NB4 (cell line): ENCODE data around the gene UBD.

Experiments
- DNase-seq: peaks from one replicate; pipeline ENCODE4 v3.0.0; 2010; ENCODE audit warnings: low read depth
- H3K4me3 ChIP-seq: one replicate; pipeline ENCODE4 v1.5.1; 2011; ENCODE audit warnings: mild to moderate bottlenecking, low read depth, low read length, moderate library complexity
- CTCF ChIP-seq: IDR thresholded peaks from one replicate; pipeline ENCODE4 v1.5.1; 2012; ENCODE audit warnings: low read depth, low read length
- MAX ChIP-seq: IDR thresholded peaks from 2 replicates; pipeline ENCODE4 v1.6.1; 2011; ENCODE audit warnings: low read depth, low read length
- MYC ChIP-seq: IDR thresholded peaks from 2 replicates; pipeline ENCODE4 v1.6.1; 2011; ENCODE audit warnings: low read depth, low read length
- POLR2A ChIP-seq: IDR thresholded peaks from 2 replicates; pipeline ENCODE4 v1.6.1; 2011; ENCODE audit warnings: mild to moderate bottlenecking; ENCODE audit not compliant: insufficient read length; ENCODE audit errors: extremely low read depth

The UBD gene

GRCh38 chr6:29558439-29559079, 973 bp downstream of the UBD start:
- TF ChIP-seq MYC (no peak), MAX (no peak), CTCF (no peak), POLR2A (no peak)
- no peak for DNase-seq
- no peak overlapping the region for H3K4me3 ChIP-seq

GRCh38 chr6:29557320-29557719, 2.2 kb downstream of the UBD start:
- no peak for DNase-seq
- TF ChIP-seq MAX (no peak), POLR2A (no peak), CTCF (no peak), MYC (no peak)
- H3K4me3 ChIP-seq, result no peak overlapping the region

- DNase-seq, result no peak
- H3K4me3 ChIP-seq, result no peak overlapping the region
- TF ChIP-seq CTCF (no peak), MAX (no peak), POLR2A (no peak), MYC (no peak)
Measured at GRCh38 chr6:29554764-29555163, 4.8 kb downstream of the UBD start.

GRCh38 chr6:29553268-29554057, 6.1 kb downstream of the UBD start:
- peak; percentile 9 for DNase-seq
- no peak for TF ChIP-seq MAX
- TF ChIP-seq POLR2A, result no peak
- H3K4me3 ChIP-seq, result no peak overlapping the region

GRCh38 chr6:29552512-29553051, 7.0 kb downstream of the UBD start:
- TF ChIP-seq POLR2A (no peak), MYC (no peak), MAX (no peak), CTCF (no peak)
- H3K4me3 ChIP-seq, result no peak overlapping the region
- DNase-seq, result peak; percentile 55

GRCh38 chr6:29547573-29547972, 12.0 kb downstream of the UBD start:
- H3K4me3 ChIP-seq, result no peak overlapping the region
- no peak for DNase-seq
- TF ChIP-seq MYC (no peak), CTCF (no peak), MAX (no peak), POLR2A (no peak)
